ENCODE results near the gene TRAF7.

The TRAF7 gene

GRCh38 chr16:2149630-2150417 is 5.8 kb upstream of the TRAF7 start:
- H3K9me3 ChIP-seq (ENCODE audit: control insufficient read depth in 2 of 2, low read length in 2 of 2), result no peaks in the 10 kb centered on the region
- H3K4me1 ChIP-seq (ENCODE audit: control insufficient read depth, insufficient read depth, low read length), result peaks cover 72% of the 10 kb centered on the region
- H3K27me3 ChIP-seq (ENCODE audit: control insufficient read depth in 1 of 2, insufficient read depth in 2 of 2, low read length in 2 of 2), result no peaks in the 10 kb centered on the region
- peaks cover 0 to 3% of the 10 kb centered on the region in 2 donors for H3K36me3 ChIP-seq (ENCODE audit: control insufficient read depth in 2 of 2, insufficient read depth in 2 of 2, low read length in 2 of 2)
- no peak overlapping the region for H3K27ac ChIP-seq (ENCODE audit: low read length)
- H3K4me3 ChIP-seq (ENCODE audit: low read length in 2 of 2), result no peak overlapping the region
- no peak overlapping the region for H3K9ac ChIP-seq (ENCODE audit: low read length in 2 of 2)

GRCh38 chr16:2150418-2151187 is 5.0 kb upstream of the TRAF7 start:
- peaks cover 0 to 3% of the 10 kb centered on the region in 2 donors for H3K36me3 ChIP-seq (ENCODE audit: control insufficient read depth in 2 of 2, insufficient read depth in 2 of 2, low read length in 2 of 2)
- no peaks in the 10 kb centered on the region for H3K27me3 ChIP-seq (ENCODE audit: control insufficient read depth in 1 of 2, insufficient read depth in 2 of 2, low read length in 2 of 2)
- peaks cover 72% of the 10 kb centered on the region for H3K4me1 ChIP-seq (ENCODE audit: control insufficient read depth, insufficient read depth, low read length)
- H3K9ac ChIP-seq (ENCODE audit: low read length in 2 of 2), result peak overlapping the region in 1 of 2 donors; percentile 5
- no peak overlapping the region for H3K4me3 ChIP-seq (ENCODE audit: low read length in 2 of 2)
- H3K9me3 ChIP-seq (ENCODE audit: control insufficient read depth in 2 of 2, low read length in 2 of 2), result no peaks in the 10 kb centered on the region
- peak overlapping the region; percentile 31 for H3K27ac ChIP-seq (ENCODE audit: low read length)

- peak overlapping the region in 1 of 2 donors; percentile 55 for H3K9ac ChIP-seq (ENCODE audit: low read length in 2 of 2)
- H3K36me3 ChIP-seq (ENCODE audit: control insufficient read depth in 2 of 2, insufficient read depth in 2 of 2, low read length in 2 of 2), result peaks cover 0 to 3% of the 10 kb centered on the region in 2 donors
- H3K9me3 ChIP-seq (ENCODE audit: control insufficient read depth in 2 of 2, low read length in 2 of 2), result no peaks in the 10 kb centered on the region
- H3K4me3 ChIP-seq (ENCODE audit: low read length in 2 of 2), result peak overlapping the region in 1 of 2 donors; percentile 35
- H3K27me3 ChIP-seq (ENCODE audit: control insufficient read depth in 1 of 2, insufficient read depth in 2 of 2, low read length in 2 of 2), result no peaks in the 10 kb centered on the region
- peak overlapping the region; percentile 71 for H3K27ac ChIP-seq (ENCODE audit: low read length)
- H3K4me1 ChIP-seq (ENCODE audit: control insufficient read depth, insufficient read depth, low read length), result peaks cover 75% of the 10 kb centered on the region
Observed at GRCh38 chr16:2151188-2152091, 4.1 kb upstream of the TRAF7 start.

DNA sequence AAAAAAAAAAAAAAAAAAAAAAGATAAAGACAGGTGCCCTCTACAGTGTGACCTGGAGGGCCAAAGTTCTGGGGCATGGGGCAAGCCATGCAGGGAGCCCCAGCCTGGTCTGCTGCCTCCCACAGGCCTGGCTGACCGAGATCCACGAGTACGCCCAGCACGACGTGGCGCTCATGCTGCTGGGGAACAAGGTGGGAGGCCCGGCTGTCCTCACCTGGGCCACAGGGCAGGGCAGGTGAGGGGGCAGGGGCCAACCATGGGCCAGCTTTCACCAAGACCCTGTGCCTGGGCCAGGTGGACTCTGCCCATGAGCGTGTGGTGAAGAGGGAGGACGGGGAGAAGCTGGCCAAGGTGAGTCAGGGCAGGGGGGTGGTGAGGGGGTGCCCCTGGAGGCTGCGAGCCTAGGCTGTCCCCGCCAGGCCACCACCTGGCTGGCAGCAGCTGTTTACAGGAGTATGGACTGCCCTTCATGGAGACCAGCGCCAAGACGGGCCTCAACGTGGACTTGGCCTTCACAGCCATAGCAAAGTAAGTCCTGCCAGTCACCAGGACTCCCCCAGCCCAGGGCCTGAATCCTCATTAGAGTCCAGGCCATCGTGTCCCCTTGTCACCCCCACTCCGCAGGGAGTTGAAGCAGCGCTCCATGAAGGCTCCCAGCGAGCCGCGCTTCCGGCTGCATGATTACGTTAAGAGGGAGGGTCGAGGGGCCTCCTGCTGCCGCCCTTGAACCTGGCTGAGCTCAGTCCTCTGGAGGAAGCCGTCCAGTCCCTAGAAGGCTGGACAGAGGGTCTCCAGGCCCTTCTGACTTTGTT is 2.7 kb upstream of the TRAF7 start:
- H3K27ac ChIP-seq (ENCODE audit: low read length), result peak overlapping the region; percentile 71
- H3K36me3 ChIP-seq (ENCODE audit: control insufficient read depth in 2 of 2, insufficient read depth in 2 of 2, low read length in 2 of 2), result peaks cover 0 to 3% of the 10 kb centered on the region in 2 donors
- peak overlapping the region; percentile 59 to 72 for H3K9ac ChIP-seq (ENCODE audit: low read length in 2 of 2)
- H3K4me1 ChIP-seq (ENCODE audit: control insufficient read depth, insufficient read depth, low read length), result peaks cover 85% of the 10 kb centered on the region
- H3K4me3 ChIP-seq (ENCODE audit: low read length in 2 of 2), result peak overlapping the region; percentile 82 to 96
- no peaks in the 10 kb centered on the region for H3K9me3 ChIP-seq (ENCODE audit: control insufficient read depth in 2 of 2, low read length in 2 of 2)
- no peaks in the 10 kb centered on the region for H3K27me3 ChIP-seq (ENCODE audit: control insufficient read depth in 1 of 2, insufficient read depth in 2 of 2, low read length in 2 of 2)

GRCh38 chr16:2154533-2155090 is 970 bp upstream of the TRAF7 start:
- peak overlapping the region; percentile 82 to 96 for H3K4me3 ChIP-seq (ENCODE audit: low read length in 2 of 2)
- H3K36me3 ChIP-seq (ENCODE audit: control insufficient read depth in 2 of 2, insufficient read depth in 2 of 2, low read length in 2 of 2), result peaks cover 0 to 3% of the 10 kb centered on the region in 2 donors
- H3K27me3 ChIP-seq (ENCODE audit: control insufficient read depth in 1 of 2, insufficient read depth in 2 of 2, low read length in 2 of 2), result no peaks in the 10 kb centered on the region
- peaks cover 86% of the 10 kb centered on the region for H3K4me1 ChIP-seq (ENCODE audit: control insufficient read depth, insufficient read depth, low read length)
- no peaks in the 10 kb centered on the region for H3K9me3 ChIP-seq (ENCODE audit: control insufficient read depth in 2 of 2, low read length in 2 of 2)
- H3K9ac ChIP-seq (ENCODE audit: low read length in 2 of 2), result peak overlapping the region; percentile 72 to 92
- H3K27ac ChIP-seq (ENCODE audit: low read length), result peak overlapping the region; percentile 71

DNA sequence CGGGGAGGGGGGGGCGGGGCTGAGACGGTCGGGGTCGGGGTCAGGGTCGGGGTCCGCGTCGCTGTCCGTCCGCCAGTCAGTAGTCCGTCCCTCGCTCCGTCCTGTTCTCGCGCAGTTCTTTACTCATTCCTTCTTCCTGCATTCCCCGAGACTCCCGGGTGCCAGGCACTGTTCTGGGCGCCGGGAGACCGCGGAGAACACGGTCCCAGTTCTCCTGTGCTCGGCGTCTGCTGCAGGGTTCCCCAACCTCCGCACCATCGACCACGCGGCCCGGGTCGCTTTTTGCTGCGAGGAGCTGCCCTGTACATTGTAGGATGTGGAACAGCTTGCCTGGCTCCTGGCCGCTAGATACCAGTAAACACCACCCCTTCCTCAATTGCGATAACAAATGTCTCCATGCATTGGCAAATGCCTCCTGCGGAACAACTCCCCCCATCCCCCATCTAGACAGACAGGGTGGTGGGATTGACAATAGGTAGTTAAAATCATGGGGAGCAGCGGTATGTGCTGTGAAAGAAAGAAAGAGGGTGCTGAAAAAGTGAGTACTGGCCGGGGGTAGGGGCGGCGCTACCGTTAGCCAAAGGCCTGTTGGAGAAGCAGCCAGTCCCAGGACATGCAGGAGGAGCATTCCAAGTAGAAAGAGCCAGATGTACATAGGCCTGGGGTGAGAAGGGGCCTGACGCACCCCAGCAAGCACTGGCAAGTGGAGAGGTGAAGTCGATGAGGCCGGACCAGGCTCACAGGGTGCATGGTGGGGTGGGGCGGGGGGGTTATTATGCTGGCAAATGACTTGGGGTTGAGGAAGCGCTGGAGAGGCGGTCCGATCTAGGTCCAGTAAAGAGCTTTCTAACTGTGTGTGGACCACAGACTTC is 631 bp downstream of the TRAF7 start:
- Histone ChIP-seq H3K9ac (ENCODE audit: low read length in 2 of 2) (peak overlapping the region; percentile 73 to 82), H3K4me1 (ENCODE audit: control insufficient read depth, insufficient read depth, low read length) (peaks cover 82% of the 10 kb centered on the region)

DNA sequence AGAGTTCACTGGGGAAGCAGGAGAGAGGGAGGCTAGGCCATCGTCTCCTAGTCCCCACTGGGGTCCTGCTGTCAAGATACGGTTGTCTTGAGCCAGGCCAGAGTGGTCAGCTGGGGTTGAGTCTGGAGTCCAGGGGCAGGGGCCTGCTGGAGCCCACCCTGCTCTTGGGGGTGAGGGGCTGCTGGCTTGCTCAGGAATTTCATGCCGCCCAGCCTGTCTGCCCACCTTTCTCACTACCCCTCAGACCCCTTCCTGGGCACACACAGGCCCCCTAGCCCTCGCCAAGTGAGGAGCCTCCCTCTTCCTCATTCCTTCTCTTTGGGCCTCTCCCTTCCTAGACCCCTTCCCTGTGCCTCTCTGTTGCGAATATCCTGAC is 1.3 kb downstream of the TRAF7 start:
- no peaks in the 10 kb centered on the region for H3K27me3 ChIP-seq (ENCODE audit: control insufficient read depth in 1 of 2, insufficient read depth in 2 of 2, low read length in 2 of 2)
- peaks cover 82% of the 10 kb centered on the region for H3K4me1 ChIP-seq (ENCODE audit: control insufficient read depth, insufficient read depth, low read length)
- no peaks in the 10 kb centered on the region for H3K36me3 ChIP-seq (ENCODE audit: control insufficient read depth in 2 of 2, insufficient read depth in 2 of 2, low read length in 2 of 2)
- no peaks in the 10 kb centered on the region for H3K9me3 ChIP-seq (ENCODE audit: control insufficient read depth in 2 of 2, low read length in 2 of 2)
- H3K27ac ChIP-seq (ENCODE audit: low read length), result peak overlapping the region; percentile 98
- peak overlapping the region; percentile 73 to 82 for H3K9ac ChIP-seq (ENCODE audit: low read length in 2 of 2)
- peak overlapping the region; percentile 94 to 96 for H3K4me3 ChIP-seq (ENCODE audit: low read length in 2 of 2)

More for the DNA sequence above, 631 bp downstream of the TRAF7 start:
- Histone ChIP-seq H3K27ac (ENCODE audit: low read length) (peak overlapping the region; percentile 98), H3K36me3 (ENCODE audit: control insufficient read depth in 2 of 2, insufficient read depth in 2 of 2, low read length in 2 of 2) (peaks cover 0 to 3% of the 10 kb centered on the region in 2 donors), H3K9me3 (ENCODE audit: control insufficient read depth in 2 of 2, low read length in 2 of 2) (no peaks in the 10 kb centered on the region), H3K27me3 (ENCODE audit: control insufficient read depth in 1 of 2, insufficient read depth in 2 of 2, low read length in 2 of 2) (no peaks in the 10 kb centered on the region), H3K4me3 (ENCODE audit: low read length in 2 of 2) (peak overlapping the region; percentile 94 to 96)

DNA sequence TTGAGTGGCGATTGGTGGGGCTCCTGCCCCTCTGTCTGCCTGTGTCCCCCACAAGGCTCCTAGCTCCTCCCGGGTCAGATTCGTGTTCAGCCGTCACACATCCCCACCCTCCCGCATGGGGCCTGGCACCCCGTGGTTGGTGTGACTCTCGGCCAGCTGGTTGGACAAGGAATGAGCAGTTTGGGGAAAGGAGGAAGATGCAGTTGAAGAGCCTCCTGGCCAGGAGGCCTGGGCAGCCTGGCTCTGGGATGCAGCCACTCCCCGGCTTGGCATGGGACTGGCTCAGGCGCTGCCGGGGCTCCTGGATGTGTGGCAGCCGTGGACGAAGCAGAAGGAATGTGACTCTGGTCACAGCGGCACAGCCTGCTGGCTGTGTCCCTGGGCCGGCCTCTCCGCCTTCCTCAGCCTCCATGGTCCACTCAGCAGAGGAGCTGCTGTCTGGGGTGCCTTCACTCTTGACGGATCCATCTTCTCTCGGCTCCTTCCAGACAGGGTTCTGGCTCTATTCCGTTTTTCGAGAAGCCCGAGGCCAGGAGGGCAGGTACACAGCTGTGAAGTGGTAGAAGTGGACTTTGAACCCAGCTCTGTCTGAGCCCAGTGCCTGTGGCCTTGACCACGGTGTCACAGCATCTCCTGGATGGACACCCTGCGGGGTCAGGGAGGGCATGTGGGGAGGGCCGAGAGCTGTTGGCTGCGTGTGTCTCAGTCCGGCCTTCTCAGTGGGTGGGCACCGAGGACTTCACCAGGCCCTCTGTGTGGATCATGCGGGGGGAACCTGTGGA is 2.1 kb downstream of the TRAF7 start:
- Histone ChIP-seq H3K36me3 (ENCODE audit: control insufficient read depth in 2 of 2, insufficient read depth in 2 of 2, low read length in 2 of 2) (no peaks in the 10 kb centered on the region), H3K27ac (ENCODE audit: low read length) (peak overlapping the region; percentile 98), H3K9ac (ENCODE audit: low read length in 2 of 2) (peak overlapping the region; percentile 75 to 82), H3K4me3 (ENCODE audit: low read length in 2 of 2) (peak overlapping the region; percentile 19 to 96), H3K27me3 (ENCODE audit: control insufficient read depth in 1 of 2, insufficient read depth in 2 of 2, low read length in 2 of 2) (no peaks in the 10 kb centered on the region), H3K9me3 (ENCODE audit: control insufficient read depth in 2 of 2, low read length in 2 of 2) (no peaks in the 10 kb centered on the region), H3K4me1 (ENCODE audit: control insufficient read depth, insufficient read depth, low read length) (peaks cover 81% of the 10 kb centered on the region)
